Measurements from ENCODE around the gene BUD31.

BUD31 gene

GRCh38 chr7:99368750-99369389 is 39.9 kb upstream of the BUD31 start:
- Histone ChIP-seq H3K27me3 (ENCODE audit: control insufficient read depth, low read length) (no peaks in the 10 kb centered on the region), H3K36me3 (ENCODE audit: control insufficient read depth, low read length) (peaks cover 30% of the 10 kb centered on the region), H3K79me2 (ENCODE audit: control insufficient read depth, low read length) (no peaks in the 10 kb centered on the region), H3F3A (ENCODE audit: control insufficient read depth, insufficient read depth) (peaks cover 6% of the 10 kb centered on the region; the same call in 1 of the 2 replicates), H4K20me1 (ENCODE audit: control insufficient read depth, insufficient read depth, low read depth, low read length) (0 out of 2 replicates have a peak, but pooled peaks cover 3% of the 10 kb centered on the region), H3K4me3 (ENCODE audit: low read length) (no peak overlapping the region), H3K27ac (ENCODE audit: low read depth, low read length) (no peak overlapping the region), H3K9me2 (replicated peaks; ENCODE audit: control insufficient read depth, low read length) (no peaks in the 10 kb centered on the region), H3K4me2 (ENCODE audit: low read length) (no peak overlapping the region), H3K9me3 (ENCODE audit: control insufficient read depth, insufficient read depth, low read length) (no peaks in the 10 kb centered on the region), H3K4me1 (ENCODE audit: control insufficient read depth, low read length) (peaks cover 3% of the 10 kb centered on the region)
- TF ChIP-seq CTCF (IDR thresholded peaks at IDR 0.05; ENCODE audit: low read depth, low read length, poor library complexity, severe bottlenecking) (no peak), EZH2phosphoT487 (IDR thresholded peaks at IDR 0.05; ENCODE audit: borderline replicate concordance, low read length) (no peak)

GRCh38 chr7:99369767-99370391 is 38.9 kb upstream of the BUD31 start:
- Histone ChIP-seq H3K4me2 (ENCODE audit: low read length) (no peak overlapping the region), H3K4me1 (ENCODE audit: control insufficient read depth, low read length) (peaks cover 7% of the 10 kb centered on the region), H3K36me3 (ENCODE audit: control insufficient read depth, low read length) (peaks cover 23% of the 10 kb centered on the region), H4K20me1 (ENCODE audit: control insufficient read depth, insufficient read depth, low read depth, low read length) (0 out of 2 replicates have a peak, but pooled peaks cover 3% of the 10 kb centered on the region), H3K4me3 (ENCODE audit: low read length) (no peak overlapping the region), H3F3A (ENCODE audit: control insufficient read depth, insufficient read depth) (peaks cover 6% of the 10 kb centered on the region; the same call in 1 of the 2 replicates), H3K79me2 (ENCODE audit: control insufficient read depth, low read length) (peaks cover 4% of the 10 kb centered on the region), H3K27ac (ENCODE audit: low read depth, low read length) (no peak overlapping the region), H3K9me2 (replicated peaks; ENCODE audit: control insufficient read depth, low read length) (no peaks in the 10 kb centered on the region), H3K9me3 (ENCODE audit: control insufficient read depth, insufficient read depth, low read length) (no peaks in the 10 kb centered on the region), H3K27me3 (ENCODE audit: control insufficient read depth, low read length) (no peaks in the 10 kb centered on the region)
- TF ChIP-seq EZH2phosphoT487 (IDR thresholded peaks at IDR 0.05; ENCODE audit: borderline replicate concordance, low read length) (no peak), CTCF (IDR thresholded peaks at IDR 0.05; ENCODE audit: low read depth, low read length, poor library complexity, severe bottlenecking) (no peak)

- peaks cover 20% of the 10 kb centered on the region for H3K79me2 ChIP-seq (ENCODE audit: control insufficient read depth, low read length)
- H3K4me1 ChIP-seq (ENCODE audit: control insufficient read depth, low read length): peaks cover 18% of the 10 kb centered on the region
- H3F3A ChIP-seq (ENCODE audit: control insufficient read depth, insufficient read depth): peaks cover 11% of the 10 kb centered on the region; the same call in 1 of the 2 replicates
- 0 out of 2 replicates have a peak, but pooled peaks cover 8% of the 10 kb centered on the region for H4K20me1 ChIP-seq (ENCODE audit: control insufficient read depth, insufficient read depth, low read depth, low read length)
- no peak overlapping the region for H3K4me3 ChIP-seq (ENCODE audit: low read length)
- H3K27me3 ChIP-seq (ENCODE audit: control insufficient read depth, low read length): no peaks in the 10 kb centered on the region
- no peaks in the 10 kb centered on the region for H3K9me3 ChIP-seq (ENCODE audit: control insufficient read depth, insufficient read depth, low read length)
- H3K4me2 ChIP-seq (ENCODE audit: low read length): no peak overlapping the region
- H3K9me2 ChIP-seq (replicated peaks; ENCODE audit: control insufficient read depth, low read length): no peaks in the 10 kb centered on the region
- H3K36me3 ChIP-seq (ENCODE audit: control insufficient read depth, low read length): peaks cover 16% of the 10 kb centered on the region
- H3K27ac ChIP-seq (ENCODE audit: low read depth, low read length): no peak overlapping the region
- no peak for TF ChIP-seq CTCF (IDR thresholded peaks at IDR 0.05; ENCODE audit: low read depth, low read length, poor library complexity, severe bottlenecking)
- no peak for TF ChIP-seq EZH2phosphoT487 (IDR thresholded peaks at IDR 0.05; ENCODE audit: borderline replicate concordance, low read length)
These were observed 37.3 kb upstream of the BUD31 start for GRCh38 chr7:99371376-99371920.
